ENCODE data around the gene AUP1. TPM values are rescaled to one million over a fixed set of nuclear protein-coding genes. Genes with fewer than 3 reads are reported as not detected.

Gene AUP1
- 100 to 1,000 TPM in 3 of 4 donors, 10 to 100 TPM in 1; 94.0 to 116 (median 112) TPM for total RNA-seq

GRCh38 chr2:74529357-74530238, at the start of gene AUP1, which contains the start of gene HTRA2:
AUP1 (minus strand) TSS chr2:74529706; CDS start chr2:74529629, 77 bp downstream.
HTRA2 (plus strand) TSS chr2:74529933; CDS start chr2:74530007, 74 bp downstream.
- intact Hi-C loops (cut with DNase I; ENCODE audit: low total_unique reads), result no loop called here
- peak within 1 kb of the TSS; percentile 85 for H3K4me3 ChIP-seq (ENCODE audit: low read depth, poor library complexity, severe bottlenecking)
- 0% methylated on average over 54 to 61 of the region's 87 CpGs for WGBS, 2 donors
- TF ChIP-seq POLR2A (IDR thresholded peaks at IDR 0.05) (peak in 1 of 2 donors; percentile 22), CTCF (IDR thresholded peaks at IDR 0.05) (no peak)
- DNase-seq (ENCODE audit: low spot score in 2 of 2), result peak; percentile 97 to 99

GRCh38 chr2:74578408-74578807, 48.9 kb upstream of the AUP1 start:
- no peak for TF ChIP-seq CTCF (IDR thresholded peaks at IDR 0.05)
- TF ChIP-seq POLR2A (IDR thresholded peaks at IDR 0.05), result no peak
- 70 to 73% methylated on average over 3 of the region's 3 CpGs for WGBS, 2 donors
- intact Hi-C loops (cut with DNase I; ENCODE audit: low total_unique reads), result no loop called here

GRCh38 chr2:74577448-74577847, 47.9 kb upstream of the AUP1 start:
- no peak for DNase-seq (ENCODE audit: low spot score in 2 of 2)
- no peak overlapping the region for H3K4me3 ChIP-seq (ENCODE audit: low read depth, poor library complexity, severe bottlenecking)
- intact Hi-C loops (cut with DNase I; ENCODE audit: low total_unique reads), result no loop called here
- 56 to 72% methylated on average over 2 of the region's 2 CpGs for WGBS, 2 donors
- TF ChIP-seq POLR2A (IDR thresholded peaks at IDR 0.05) (no peak), CTCF (IDR thresholded peaks at IDR 0.05) (no peak)

More at GRCh38 chr2:74578408-74578807, 48.9 kb upstream of the AUP1 start:
- H3K4me3 ChIP-seq (ENCODE audit: low read depth, poor library complexity, severe bottlenecking), result no peak overlapping the region
- no peak for DNase-seq (ENCODE audit: low spot score in 2 of 2)

- H3K4me3 ChIP-seq (ENCODE audit: low read depth, poor library complexity, severe bottlenecking), result no peak overlapping the region
- TF ChIP-seq POLR2A (IDR thresholded peaks at IDR 0.05) (no peak), CTCF (IDR thresholded peaks at IDR 0.05) (no peak)
- DNase-seq (ENCODE audit: low spot score in 2 of 2), result peak in 1 of 2 donors; percentile 79
- intact Hi-C loops (cut with DNase I; ENCODE audit: low total_unique reads), result no loop called here
- 33 to 53% methylated on average over 1 of the region's 1 CpG for WGBS, 2 donors
Measured at GRCh38 chr2:74576863-74577229, 47.3 kb upstream of the AUP1 start.

- WGBS, 2 donors, result 51 to 56% methylated on average over 7 of the region's 7 CpGs
- TF ChIP-seq CTCF (IDR thresholded peaks at IDR 0.05), result no peak
- TF ChIP-seq POLR2A (IDR thresholded peaks at IDR 0.05), result no peak
- intact Hi-C loops (cut with DNase I; ENCODE audit: low total_unique reads), result no loop called here
Measured at GRCh38 chr2:74576211-74576862, 46.8 kb upstream of the AUP1 start.

More at GRCh38 chr2:74576211-74576862, 46.8 kb upstream of the AUP1 start:
- H3K4me3 ChIP-seq (ENCODE audit: low read depth, poor library complexity, severe bottlenecking), result no peak overlapping the region
- no peak for DNase-seq (ENCODE audit: low spot score in 2 of 2)

All from lower leg skin (tissue), 4 donors.